NCI-H748 treated with DMSO at 0.1 percent for 48 hours (cell line): ENCODE results near the gene CTDNEP1.
"Not testable (repeated sequence)": the region's sequence is repeated elsewhere in the genome, so short reads cannot be mapped to it uniquely, and the experiment has no call there.

Source experiments
- DNase-seq: peaks from one replicate; lab custom pipeline; 2025; lab: John Stamatoyannopoulos, UW

CTDNEP1 gene

GRCh38 chr17:7248796-7249195, 2.7 kb downstream of the CTDNEP1 start:
- no peak for DNase-seq

GRCh38 chr17:7246779-7247178, 4.8 kb downstream of the CTDNEP1 start:
- no peak for DNase-seq

- not testable (repeated sequence) for DNase-seq
Observed at GRCh38 chr17:7243838-7244237, 7.7 kb downstream of the CTDNEP1 start.

GRCh38 chr17:7243453-7243729, 8.1 kb downstream of the CTDNEP1 start:
- no peak for DNase-seq

- DNase-seq = peak; percentile 97
Observed at GRCh38 chr17:7242717-7243452, 8.6 kb downstream of the CTDNEP1 start.

- DNase-seq = peak; percentile 91
Observed at GRCh38 chr17:7241783-7242716, 9.5 kb downstream of the CTDNEP1 start, which contains the start of gene GABARAP. GABARAP (minus strand) TSS chr17:7242449; CDS start chr17:7242330, 119 bp downstream.

- no peak for DNase-seq
Observed at GRCh38 chr17:7241090-7241733, 10.3 kb downstream of the CTDNEP1 start.

- DNase-seq = no peak
Observed at GRCh38 chr17:7240375-7240774, 11.2 kb downstream of the CTDNEP1 start.

- peak; percentile 99 for DNase-seq
Observed at GRCh38 chr17:7239091-7240027, 12.2 kb downstream of the CTDNEP1 start, which contains the start of gene PHF23. PHF23 (minus strand) TSS chr17:7239457; CDS start chr17:7239279, 178 bp downstream.

- no peak for DNase-seq
Observed at GRCh38 chr17:7238420-7239090, 13.0 kb downstream of the CTDNEP1 start.

- no peak for DNase-seq
Observed at GRCh38 chr17:7237761-7238419, 13.6 kb downstream of the CTDNEP1 start.

- DNase-seq = no peak
Observed at GRCh38 chr17:7237266-7237760, 14.2 kb downstream of the CTDNEP1 start.

- DNase-seq = no peak
Observed at GRCh38 chr17:7236808-7237207, 14.7 kb downstream of the CTDNEP1 start.

- DNase-seq = no peak
Observed at GRCh38 chr17:7235693-7236665, 15.6 kb downstream of the CTDNEP1 start.

GRCh38 chr17:7234083-7234951, 17.2 kb downstream of the CTDNEP1 start, which contains the start of gene DVL2:
DVL2 (minus strand) TSS chr17:7234517; CDS start chr17:7234262, 255 bp downstream.
- DNase-seq = peak; percentile 98

GRCh38 chr17:7233701-7234082, 17.8 kb downstream of the CTDNEP1 start:
- DNase-seq = no peak

- no peak for DNase-seq
Observed at GRCh38 chr17:7232114-7232513, 19.4 kb downstream of the CTDNEP1 start.

- DNase-seq = no peak
Observed at GRCh38 chr17:7229504-7229903, 22.0 kb downstream of the CTDNEP1 start.
